Activated CD8-positive, alpha-beta T cell treated with anti-CD3 and anti-CD28 coated beads for 36 hours (primary cell): Measurements from ENCODE around the gene NRXN3. TPM values are rescaled to one million over a fixed set of nuclear protein-coding genes. Genes with fewer than 3 reads are reported as not detected.

Experiments
- ATAC-seq: fragments of 200-7000 bp; cut with Tn5 transposase; one replicate; pipeline ENCODE4 v1.10.0; 2021; ENCODE audit warnings: mild to moderate bottlenecking, moderate library complexity
- CTCF ChIA-PET: fragments of 350-600 bp; sonication (Branson Sonifier 250); formaldehyde crosslinking; loops from one replicate; lab custom pipeline; 2021; ENCODE audit warnings: antibody characterized with exemption; lab: Charles Lee
- POLR2A ChIA-PET: fragments of 350-600 bp; sonication (Branson Sonifier 250); formaldehyde crosslinking; loops from one replicate; lab custom pipeline; 2021; ENCODE audit warnings: antibody characterized with exemption; lab: Charles Lee
- DNase-seq: peaks from one replicate; pipeline ENCODE4 v3.0.0-alpha.2; 2020
- H3K27ac Mint-ChIP-seq: one replicate; pipeline ENCODE4 v1.8.0; 2021; ENCODE audit warnings: mild to moderate bottlenecking, mixed read lengths
- H3K27me3 Mint-ChIP-seq: one replicate; pipeline ENCODE4 v1.8.0; 2021; ENCODE audit warnings: mixed read lengths
- H3K36me3 Mint-ChIP-seq: one replicate; pipeline ENCODE4 v1.8.0; 2021; ENCODE audit warnings: low read depth, mixed read lengths
- H3K4me1 Mint-ChIP-seq: one replicate; pipeline ENCODE4 v1.8.0; 2021; ENCODE audit warnings: low read depth, mixed read lengths
- H3K4me3 Mint-ChIP-seq: one replicate; pipeline ENCODE4 v1.8.0; 2021; ENCODE audit warnings: mild to moderate bottlenecking, moderate library complexity, mixed read lengths
- H3K9me3 Mint-ChIP-seq: one replicate; pipeline ENCODE4 v1.8.0; 2021; ENCODE audit warnings: mixed read lengths
- intact Hi-C: fragments of 100-400 bp; cut with micrococcal nuclease; formaldehyde crosslinking; loops from one replicate; pipeline ENCODE4 v1.10.0; 2022
- total RNA-seq, 2 experiments: library from RNA; stranded (reverse); gene quantifications; one replicate each; pipeline ENCODE4 v1.2.3, GENCODE V29; 2021
- TF ChIP-seq, protein P1 (sequence below): fragments of 200-600 bp; IDR thresholded peaks from one replicate; pipeline ENCODE4 v1.8.0; 2022; ENCODE audit warnings: antibody characterized with exemption, mild to moderate bottlenecking

The NRXN3 gene
- total RNA-seq, 2 experiments from 2014 or later: not detected

DNA sequence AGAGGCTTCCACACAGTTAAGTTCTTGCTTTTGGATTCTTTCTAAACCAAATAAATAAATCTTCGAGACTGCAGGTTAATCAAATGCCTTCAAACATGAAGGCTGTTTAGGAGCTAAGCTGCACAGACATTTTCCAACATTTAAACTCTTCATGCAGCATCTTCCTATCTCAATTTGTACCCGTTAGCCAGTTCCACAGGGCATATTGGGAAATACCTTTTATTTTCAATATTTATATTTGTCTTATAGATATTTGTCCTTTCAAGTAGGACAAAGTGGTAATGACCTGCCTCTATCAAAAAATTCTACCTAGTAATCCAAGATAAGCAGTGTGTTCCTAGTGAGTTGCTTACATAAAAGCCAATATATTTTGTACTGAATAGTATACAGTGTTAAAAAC, 1667.5 kb downstream of the NRXN3 start:
- Mint-ChIP-seq H3K27ac (no peak overlapping the region), H3K27me3 (peaks cover 1% of the 10 kb centered on the region), H3K36me3 (no peaks in the 10 kb centered on the region), H3K4me3 (no peak overlapping the region), H3K9me3 (peaks cover 3% of the 10 kb centered on the region), H3K4me1 (no peaks in the 10 kb centered on the region)
- POLR2A ChIA-PET: no interaction called here
- DNase-seq: no peak
- CTCF ChIA-PET: no interaction called here
- TF ChIP-seq, protein P1, sequence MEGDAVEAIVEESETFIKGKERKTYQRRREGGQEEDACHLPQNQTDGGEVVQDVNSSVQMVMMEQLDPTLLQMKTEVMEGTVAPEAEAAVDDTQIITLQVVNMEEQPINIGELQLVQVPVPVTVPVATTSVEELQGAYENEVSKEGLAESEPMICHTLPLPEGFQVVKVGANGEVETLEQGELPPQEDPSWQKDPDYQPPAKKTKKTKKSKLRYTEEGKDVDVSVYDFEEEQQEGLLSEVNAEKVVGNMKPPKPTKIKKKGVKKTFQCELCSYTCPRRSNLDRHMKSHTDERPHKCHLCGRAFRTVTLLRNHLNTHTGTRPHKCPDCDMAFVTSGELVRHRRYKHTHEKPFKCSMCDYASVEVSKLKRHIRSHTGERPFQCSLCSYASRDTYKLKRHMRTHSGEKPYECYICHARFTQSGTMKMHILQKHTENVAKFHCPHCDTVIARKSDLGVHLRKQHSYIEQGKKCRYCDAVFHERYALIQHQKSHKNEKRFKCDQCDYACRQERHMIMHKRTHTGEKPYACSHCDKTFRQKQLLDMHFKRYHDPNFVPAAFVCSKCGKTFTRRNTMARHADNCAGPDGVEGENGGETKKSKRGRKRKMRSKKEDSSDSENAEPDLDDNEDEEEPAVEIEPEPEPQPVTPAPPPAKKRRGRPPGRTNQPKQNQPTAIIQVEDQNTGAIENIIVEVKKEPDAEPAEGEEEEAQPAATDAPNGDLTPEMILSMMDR: no peak
- no peak for ATAC-seq
- intact Hi-C loops: no loop called here

DNA sequence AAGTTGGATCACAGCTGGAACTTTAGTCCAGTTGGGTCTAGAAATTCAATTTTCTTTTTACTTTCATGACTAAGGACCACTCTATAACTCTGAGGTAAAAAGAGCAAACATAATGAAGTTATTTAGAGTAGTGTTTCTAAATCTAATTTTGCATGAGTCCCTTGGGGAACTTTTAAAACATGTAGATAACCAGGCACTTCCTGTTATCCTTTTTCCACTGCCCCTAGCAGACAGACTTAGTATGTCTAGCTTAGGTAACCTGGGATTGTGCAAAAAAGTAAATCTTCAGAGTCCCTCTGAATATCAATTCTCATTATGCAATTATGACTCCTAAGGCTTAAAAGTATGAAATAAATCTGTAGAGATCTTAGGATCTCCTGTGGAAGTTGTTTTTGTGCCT, 1669.9 kb downstream of the NRXN3 start:
- DNase-seq (no peak), ATAC-seq (no peak)
- Mint-ChIP-seq H3K36me3 (no peaks in the 10 kb centered on the region), H3K9me3 (no peaks in the 10 kb centered on the region), H3K4me3 (no peak overlapping the region), H3K27me3 (no peaks in the 10 kb centered on the region), H3K4me1 (no peaks in the 10 kb centered on the region), H3K27ac (no peak overlapping the region)
- ChIA-PET POLR2A (no interaction called here), CTCF (no interaction called here)
- intact Hi-C loops: no loop called here
- TF ChIP-seq, protein P1: no peak

DNA sequence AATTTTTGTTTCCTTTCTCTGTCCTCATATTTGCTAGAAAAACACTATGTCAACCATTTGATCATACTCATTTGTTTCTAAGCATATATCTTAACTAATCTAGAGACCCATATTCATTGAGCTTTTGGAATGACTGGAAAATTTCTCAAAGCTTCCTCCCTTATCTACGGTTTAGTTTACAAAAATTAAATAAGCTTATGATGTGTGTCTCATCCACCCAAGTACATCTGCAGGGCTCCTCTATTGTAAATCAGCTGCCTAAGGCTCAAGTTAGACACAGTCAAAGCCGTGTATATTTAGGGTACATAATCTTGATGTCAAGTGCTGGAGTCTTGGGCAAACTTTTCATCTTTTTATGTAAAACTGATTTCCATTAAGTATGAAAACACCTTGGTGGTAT, 1670.7 kb downstream of the NRXN3 start:
- Mint-ChIP-seq H3K4me1 (no peaks in the 10 kb centered on the region), H3K36me3 (no peaks in the 10 kb centered on the region), H3K4me3 (no peak overlapping the region), H3K27me3 (no peaks in the 10 kb centered on the region), H3K9me3 (no peaks in the 10 kb centered on the region), H3K27ac (no peak overlapping the region)
- DNase-seq (no peak), ATAC-seq (no peak)
- TF ChIP-seq, protein P1: no peak
- ChIA-PET POLR2A (no interaction called here), CTCF (no interaction called here)
- intact Hi-C loops: no loop called here

DNA sequence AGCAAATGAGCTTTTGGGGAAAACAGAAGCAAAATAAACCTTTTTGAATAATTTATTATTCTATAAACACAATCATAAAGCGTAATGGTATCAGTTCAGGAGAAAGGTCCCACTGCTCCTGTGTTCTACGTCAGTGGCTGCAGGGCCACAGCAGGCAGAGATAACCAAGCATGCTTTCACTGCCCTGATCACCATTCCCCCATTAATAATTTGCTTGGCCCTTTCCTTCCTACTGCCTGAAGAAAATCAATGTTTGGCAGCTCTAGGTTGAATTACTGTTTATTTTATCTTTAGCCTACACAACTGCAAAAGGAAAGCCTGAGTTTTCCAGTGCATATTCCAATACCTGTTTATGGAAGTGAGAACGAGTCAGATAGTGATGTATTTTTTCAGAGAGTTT, 1671.3 kb downstream of the NRXN3 start:
- intact Hi-C loops: no loop called here
- ChIA-PET POLR2A (no interaction called here), CTCF (no interaction called here)
- H3K27me3 Mint-ChIP-seq: no peaks in the 10 kb centered on the region
- H3K4me1 Mint-ChIP-seq: no peaks in the 10 kb centered on the region
- no peak overlapping the region for H3K27ac Mint-ChIP-seq
- TF ChIP-seq, protein P1: no peak
- H3K9me3 Mint-ChIP-seq: no peaks in the 10 kb centered on the region
- H3K36me3 Mint-ChIP-seq: no peaks in the 10 kb centered on the region
- no peak for ATAC-seq
- H3K4me3 Mint-ChIP-seq: no peak overlapping the region
- DNase-seq: no peak

DNA sequence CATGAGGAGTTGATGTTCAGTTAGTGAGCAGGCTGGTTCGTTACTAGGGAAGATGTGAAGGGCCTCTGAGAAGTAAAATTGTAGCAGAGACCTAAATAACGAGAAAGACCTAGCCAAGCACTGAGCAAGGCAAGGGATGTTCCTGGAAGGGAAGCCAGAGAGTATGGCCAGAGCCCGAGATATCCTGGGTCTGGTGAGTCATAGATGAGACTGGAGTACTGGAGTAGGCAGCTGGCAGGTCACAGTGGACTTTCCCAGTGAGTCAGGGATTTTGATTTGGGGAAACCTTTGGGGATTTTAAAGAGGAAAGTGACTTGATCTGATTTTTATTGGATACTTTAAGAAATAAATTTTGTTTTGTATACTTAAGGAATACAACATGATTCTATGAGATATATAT, 1672.1 kb downstream of the NRXN3 start:
- CTCF ChIA-PET: no interaction called here
- TF ChIP-seq, protein P1: no peak
- ATAC-seq: no peak
- no peak overlapping the region for H3K4me3 Mint-ChIP-seq
- no peaks in the 10 kb centered on the region for H3K36me3 Mint-ChIP-seq
- POLR2A ChIA-PET: no interaction called here
- H3K27me3 Mint-ChIP-seq: no peaks in the 10 kb centered on the region
- H3K27ac Mint-ChIP-seq: no peak overlapping the region
- H3K9me3 Mint-ChIP-seq: no peaks in the 10 kb centered on the region
- no peaks in the 10 kb centered on the region for H3K4me1 Mint-ChIP-seq
- intact Hi-C loops: no loop called here
- DNase-seq: no peak
